Mononuclear cell (primary cell): ENCODE measurements around the gene DAZAP1. TPM values are rescaled to one million over a fixed set of nuclear protein-coding genes. Genes with fewer than 3 reads are reported as not detected.
A peak's percentile ranks its signal among the peaks of the same experiment; 100 is the strongest.
"Not testable (repeated sequence)": the region's sequence is repeated elsewhere in the genome, so short reads cannot be mapped to it uniquely, and the experiment has no call there.

Experiments
- H3K27me3 ChIP-seq: 2 replicates; pipeline ENCODE4 v1.6.0; 2011; ENCODE audit warnings: low read length, control low read depth; ENCODE audit not compliant: insufficient read depth
- H3K4me1 ChIP-seq: 2 replicates; pipeline ENCODE4 v1.5.1; 2011; ENCODE audit warnings: mild to moderate bottlenecking, low read length, control low read depth; ENCODE audit not compliant: insufficient read depth
- H3K4me3 ChIP-seq: 2 replicates; pipeline ENCODE4 v1.5.1; 2011; ENCODE audit warnings: mild to moderate bottlenecking, low read length, moderate library complexity
- H3K9me3 ChIP-seq: 2 replicates; pipeline ENCODE4 v1.5.1; 2011; ENCODE audit warnings: low read depth, mild to moderate bottlenecking, control low read depth, low read length
- total RNA-seq: library from RNA; depleted of rRNA; stranded (reverse); fragments of >200 nt; gene quantifications from one replicate; pipeline ENCODE4 v1.2.3, GENCODE V29; 2012

Gene DAZAP1
- total RNA-seq, 1 donor, result 63.0 TPM

DNA sequence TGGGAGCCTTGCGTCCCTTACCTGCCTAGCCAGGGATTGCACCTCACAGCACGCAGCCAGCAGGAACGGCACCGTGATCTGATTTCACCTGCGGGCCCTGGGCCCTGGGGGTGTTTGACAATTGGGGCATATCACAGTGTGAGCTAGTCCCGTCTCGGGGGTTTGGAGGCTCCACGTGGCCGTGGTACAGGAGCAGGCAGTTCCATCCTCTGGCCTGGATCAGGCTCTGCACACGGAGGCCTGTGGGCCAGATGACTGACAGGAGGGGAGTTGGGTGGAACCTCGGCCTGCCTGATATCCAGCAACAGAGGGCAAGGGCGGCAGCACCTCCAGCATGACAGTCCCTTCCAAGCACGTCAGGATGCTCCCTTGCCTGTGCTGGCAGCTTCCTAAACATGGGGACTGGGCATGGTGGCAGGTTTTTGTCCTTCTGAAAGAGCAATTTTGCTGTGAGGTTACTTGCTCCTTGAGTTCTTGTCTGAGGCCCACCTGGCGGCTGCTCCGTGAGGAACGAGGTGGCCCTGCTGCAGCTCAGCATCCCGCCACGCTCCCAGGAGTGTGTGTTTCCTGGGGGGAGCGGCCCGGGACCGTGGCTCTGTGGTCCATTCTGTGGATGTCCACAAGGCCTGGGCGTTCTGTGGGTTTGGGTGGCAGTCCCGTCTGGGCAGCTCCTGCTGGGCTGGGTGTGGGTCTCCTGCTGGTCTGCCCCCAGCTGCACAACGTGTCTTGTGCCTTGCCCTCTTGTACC, 24.5 kb downstream of the DAZAP1 start:
- H3K9me3 ChIP-seq, result no peaks in the 10 kb centered on the region
- H3K4me1 ChIP-seq, result no peaks in the 10 kb centered on the region
- H3K4me3 ChIP-seq, result no peak overlapping the region
- no peaks in the 10 kb centered on the region for H3K27me3 ChIP-seq

GRCh38 chr19:1432507-1432887, 25.1 kb downstream of the DAZAP1 start:
- Histone ChIP-seq H3K4me1 (no peaks in the 10 kb centered on the region), H3K9me3 (no peaks in the 10 kb centered on the region), H3K4me3 (no peak overlapping the region), H3K27me3 (no peaks in the 10 kb centered on the region)

DNA sequence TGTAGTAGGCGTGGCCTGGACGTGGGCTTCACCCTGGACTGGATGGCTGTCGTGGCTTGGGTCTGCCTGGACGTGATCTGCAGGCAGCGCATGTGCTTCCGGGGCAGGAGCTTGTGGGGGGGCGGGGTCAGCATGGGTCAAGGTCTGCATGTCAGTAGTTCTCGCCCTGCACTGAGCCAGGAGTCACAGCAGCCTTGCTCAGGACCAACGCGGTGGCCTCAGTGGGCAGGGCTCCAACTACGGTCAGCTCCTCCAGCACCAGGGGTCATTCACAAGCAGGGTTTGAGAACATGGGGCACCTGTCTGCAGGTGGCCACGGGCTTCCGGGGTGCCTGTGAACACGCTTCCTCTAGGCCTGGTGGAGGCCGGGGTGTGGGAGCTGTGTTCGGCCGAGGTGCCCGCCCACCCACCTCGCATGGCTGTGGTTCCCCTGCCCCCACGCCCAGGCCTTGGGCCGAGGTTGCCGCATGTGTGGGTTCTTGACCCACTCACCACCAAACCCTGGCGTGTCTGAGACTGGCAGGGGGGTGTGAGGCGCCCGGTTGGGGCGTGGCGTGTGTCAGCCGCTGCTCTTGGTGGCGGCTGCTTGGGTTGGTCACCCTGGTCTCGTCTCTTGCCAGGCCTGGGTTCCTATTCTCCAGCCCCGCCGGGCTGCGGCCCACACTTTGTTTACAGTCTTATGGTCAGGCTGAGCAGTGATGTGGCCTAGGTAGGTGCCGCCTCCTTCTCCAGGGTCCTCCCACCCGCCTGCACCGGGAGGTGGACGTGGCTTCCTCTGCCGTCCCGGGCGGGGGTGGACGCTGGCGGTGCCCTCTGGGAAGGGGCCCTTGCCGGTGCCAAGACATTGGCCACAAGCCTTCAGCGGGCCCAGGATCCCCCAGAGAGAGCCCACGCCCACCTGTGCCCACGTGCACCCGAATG, 26.0 kb downstream of the DAZAP1 start:
- Histone ChIP-seq H3K4me1 (peaks cover 6% of the 10 kb centered on the region), H3K9me3 (no peaks in the 10 kb centered on the region), H3K4me3 (no peak overlapping the region), H3K27me3 (no peaks in the 10 kb centered on the region)

- Histone ChIP-seq H3K4me3 (no peak overlapping the region), H3K9me3 (no peaks in the 10 kb centered on the region), H3K27me3 (no peaks in the 10 kb centered on the region), H3K4me1 (peaks cover 7% of the 10 kb centered on the region)
Observed at GRCh38 chr19:1434040-1434366, 26.6 kb downstream of the DAZAP1 start.

- Histone ChIP-seq H3K4me1 (peaks cover 13% of the 10 kb centered on the region), H3K27me3 (no peaks in the 10 kb centered on the region), H3K9me3 (no peaks in the 10 kb centered on the region), H3K4me3 (no peak overlapping the region)
Observed at GRCh38 chr19:1434577-1435060, 27.2 kb downstream of the DAZAP1 start.

- Histone ChIP-seq H3K4me1 (peaks cover 18% of the 10 kb centered on the region), H3K9me3 (no peaks in the 10 kb centered on the region), H3K27me3 (no peaks in the 10 kb centered on the region), H3K4me3 (no peak overlapping the region)
Observed at GRCh38 chr19:1435378-1435989, 28.1 kb downstream of the DAZAP1 start.

DNA sequence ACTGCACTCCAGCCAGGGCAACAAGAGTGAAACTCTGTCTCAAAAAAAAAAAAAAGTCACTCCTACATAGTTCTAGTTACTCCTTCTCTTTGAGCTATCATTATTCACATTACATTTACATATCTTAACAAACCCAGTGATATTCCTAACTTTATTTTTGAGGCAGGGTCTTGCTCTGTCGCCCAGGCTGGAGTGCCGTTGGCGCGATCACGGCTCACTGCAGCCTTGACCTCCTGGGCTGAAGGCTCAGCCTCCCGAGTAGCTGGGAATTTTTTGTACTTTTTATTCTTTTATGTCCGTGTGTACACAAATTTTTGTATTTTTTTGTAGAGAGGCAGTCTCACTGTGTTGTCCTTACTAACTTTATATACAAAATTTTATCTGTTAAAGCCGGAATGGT, 30.2 kb downstream of the DAZAP1 start:
- Histone ChIP-seq H3K9me3 (no peaks in the 10 kb centered on the region), H3K4me1 (peaks cover 24% of the 10 kb centered on the region), H3K27me3 (no peaks in the 10 kb centered on the region), H3K4me3 (no peak overlapping the region)

DNA sequence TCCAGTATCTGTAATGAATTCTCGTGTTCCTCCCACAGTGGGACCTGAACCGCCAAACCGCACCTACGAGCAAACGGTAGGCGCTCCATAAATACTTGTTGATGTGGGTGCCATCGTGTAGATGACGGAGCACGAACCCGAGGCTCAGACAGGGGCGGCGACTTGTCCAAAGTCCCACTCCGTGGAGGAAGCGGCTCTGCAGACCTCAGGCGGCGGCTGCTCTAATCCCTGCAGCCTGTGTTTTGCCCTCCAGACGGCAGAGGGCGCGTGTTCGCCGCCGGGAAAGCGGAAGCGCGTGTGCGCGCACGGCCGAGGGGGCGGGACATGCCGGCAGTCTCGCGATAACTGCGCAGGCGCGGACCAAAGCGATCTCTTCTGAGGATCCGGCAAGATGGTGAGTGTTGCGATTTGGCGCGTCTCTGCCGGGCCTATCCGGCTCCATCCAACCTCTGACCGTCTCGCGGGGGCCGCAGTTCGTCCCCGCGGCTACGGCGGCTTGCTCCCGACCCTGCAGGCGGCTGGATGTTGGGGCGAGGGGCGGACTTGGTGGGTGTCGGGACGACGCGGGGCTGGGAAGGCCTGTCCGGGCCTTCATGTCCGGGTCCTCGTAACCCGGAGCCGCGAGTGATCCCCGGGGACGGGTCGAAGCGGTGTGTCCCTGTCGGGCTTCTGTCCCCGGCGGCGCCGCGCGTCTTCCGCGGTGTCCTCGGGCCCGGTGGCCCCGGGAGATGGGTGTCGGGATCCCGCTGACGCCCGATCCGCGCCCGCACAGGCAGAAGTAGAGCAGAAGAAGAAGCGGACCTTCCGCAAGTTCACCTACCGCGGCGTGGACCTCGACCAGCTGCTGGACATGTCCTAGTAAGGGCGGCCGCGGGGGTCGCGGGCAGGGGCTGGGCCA, 30.9 kb downstream of the DAZAP1 start, which contains the start of gene RPS15:
Gene RPS15 (plus strand): TSS at position 362 of the 898 bp plus-strand sequence. CDS start 30 bp downstream, at position 392.
- Histone ChIP-seq H3K9me3 (no peaks in the 10 kb centered on the region), H3K4me3 (peak within 1 kb of the TSS; percentile 94), H3K27me3 (no peaks in the 10 kb centered on the region), H3K4me1 (peaks cover 24% of the 10 kb centered on the region)

- Histone ChIP-seq H3K9me3 (no peaks in the 10 kb centered on the region), H3K27me3 (no peaks in the 10 kb centered on the region), H3K4me1 (peaks cover 24% of the 10 kb centered on the region), H3K4me3 (peak overlapping the region; percentile 94)
Observed at GRCh38 chr19:1438933-1439354, 31.6 kb downstream of the DAZAP1 start.

DNA sequence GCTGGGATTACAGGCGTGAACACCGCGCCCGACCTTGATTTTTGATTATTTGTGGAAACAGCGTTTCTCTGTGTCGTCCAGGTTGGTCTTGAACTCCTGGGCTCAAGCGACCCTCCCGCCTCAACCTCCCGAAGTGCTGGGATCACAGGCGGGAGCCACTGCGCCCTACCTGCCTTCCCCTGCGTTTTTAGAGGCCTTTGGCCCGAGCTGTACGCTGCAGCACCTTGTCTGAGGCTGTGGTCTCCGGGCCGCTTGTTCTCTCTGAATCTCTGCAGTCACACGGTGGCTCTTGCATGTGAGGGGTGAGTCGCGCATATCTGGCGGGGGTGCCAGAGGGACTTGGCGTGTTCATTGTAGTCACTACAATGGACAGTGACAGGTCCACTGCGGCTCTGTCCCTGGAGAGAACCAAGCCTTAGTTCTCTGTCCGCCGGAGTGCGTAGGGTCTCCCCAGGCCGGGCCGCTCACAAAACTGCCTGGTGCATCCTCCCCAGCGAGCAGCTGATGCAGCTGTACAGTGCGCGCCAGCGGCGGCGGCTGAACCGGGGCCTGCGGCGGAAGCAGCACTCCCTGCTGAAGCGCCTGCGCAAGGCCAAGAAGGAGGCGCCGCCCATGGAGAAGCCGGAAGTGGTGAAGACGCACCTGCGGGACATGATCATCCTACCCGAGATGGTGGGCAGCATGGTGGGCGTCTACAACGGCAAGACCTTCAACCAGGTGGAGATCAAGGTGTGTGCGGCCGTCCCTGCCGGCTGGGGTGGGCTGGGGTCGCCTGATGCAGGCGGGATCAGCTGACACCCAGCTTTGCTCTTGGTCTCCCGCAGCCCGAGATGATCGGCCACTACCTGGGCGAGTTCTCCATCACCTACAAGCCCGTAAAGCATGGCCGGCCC, 32.4 kb downstream of the DAZAP1 start:
- H3K4me1 ChIP-seq, result peaks cover 28% of the 10 kb centered on the region
- H3K4me3 ChIP-seq, H3K9me3 ChIP-seq, H3K27me3 ChIP-seq: not testable (repeated sequence)

GRCh38 chr19:1440418-1440801, 33.0 kb downstream of the DAZAP1 start:
- no peaks in the 10 kb centered on the region for H3K9me3 ChIP-seq
- peaks cover 34% of the 10 kb centered on the region for H3K4me1 ChIP-seq
- no peaks in the 10 kb centered on the region for H3K27me3 ChIP-seq
- no peak overlapping the region for H3K4me3 ChIP-seq

DNA sequence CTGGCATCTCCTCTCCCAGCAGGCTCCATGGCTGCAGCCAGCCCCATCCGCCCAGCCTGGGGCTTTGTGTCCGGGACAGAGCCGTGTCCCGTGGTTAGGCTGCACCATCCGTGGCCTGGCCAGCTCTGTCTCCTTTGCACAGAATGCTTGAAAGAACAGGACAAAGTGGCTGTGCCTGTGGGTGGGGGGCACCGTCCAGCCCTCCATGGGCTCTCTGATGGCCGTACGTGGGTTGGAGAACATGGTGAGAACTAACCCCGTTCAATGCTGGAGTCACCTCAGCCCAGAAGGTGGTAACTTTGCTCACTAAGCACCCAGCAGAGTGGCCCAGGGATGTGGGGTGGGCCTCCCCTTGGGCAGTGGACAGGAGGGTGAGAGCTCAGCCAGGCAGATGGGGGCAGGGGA, 33.6 kb downstream of the DAZAP1 start:
- peaks cover 37% of the 10 kb centered on the region for H3K4me1 ChIP-seq
- H3K27me3 ChIP-seq, result no peaks in the 10 kb centered on the region
- H3K9me3 ChIP-seq, result no peaks in the 10 kb centered on the region
- no peak overlapping the region for H3K4me3 ChIP-seq

DNA sequence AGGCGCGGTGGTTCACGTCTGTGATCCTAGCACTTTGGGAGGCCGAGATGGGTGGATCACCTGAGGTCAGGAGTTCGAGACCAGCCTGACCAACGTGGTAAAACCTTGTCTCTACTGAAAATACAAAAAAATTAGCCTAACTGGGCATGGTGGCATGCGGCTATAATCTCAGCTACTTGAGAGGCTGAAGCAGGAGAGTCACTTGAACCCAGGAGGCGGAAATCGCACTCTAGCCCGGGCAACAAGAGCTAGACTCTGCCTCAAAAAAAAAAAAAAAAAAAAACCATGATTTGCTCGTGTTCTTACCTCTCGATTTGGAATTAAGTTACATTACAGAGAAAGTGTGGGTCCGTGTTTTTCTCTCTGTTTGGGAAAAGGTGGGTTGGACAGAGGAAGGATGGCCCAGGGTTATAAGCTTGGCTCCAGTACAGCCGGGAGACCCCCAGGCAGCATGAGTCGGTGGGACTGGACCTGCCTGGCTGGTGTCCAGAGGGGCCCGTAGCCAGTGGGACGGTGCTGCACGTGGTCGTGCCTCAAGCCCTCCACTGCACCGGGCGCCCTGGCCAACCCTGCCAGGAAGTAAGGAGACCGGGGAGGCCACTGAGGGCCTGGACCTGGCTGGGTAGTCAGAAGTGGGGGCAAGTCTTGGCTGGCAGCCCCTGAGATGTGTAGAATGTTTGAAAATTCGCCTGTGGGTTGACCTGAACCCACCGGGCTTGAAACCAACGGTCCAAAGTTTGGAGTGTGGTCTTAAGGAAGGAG, 34.5 kb downstream of the DAZAP1 start:
- Histone ChIP-seq H3K4me3 (no peak overlapping the region), H3K27me3 (peaks cover 5% of the 10 kb centered on the region), H3K4me1 (peaks cover 44% of the 10 kb centered on the region), H3K9me3 (no peaks in the 10 kb centered on the region)
